ENCODE data around the gene PRDM16. TPM values are rescaled to one million over a fixed set of nuclear protein-coding genes. Genes with fewer than 3 reads are reported as not detected.

The PRDM16 gene
- total and polyA plus RNA-seq, 2 experiments from 2014 or later, result 0.14 to 0.16 TPM

- no peak overlapping the region for H2AFZ ChIP-seq
- DNase-seq (ENCODE audit: low spot score) (no peak), ATAC-seq (peak; percentile 34)
- H3F3A ChIP-seq (replicated peaks; ENCODE audit: low read depth), result no peaks in the 10 kb centered on the region
- H3K27me3 ChIP-seq (ENCODE audit: insufficient read depth), result no peaks in the 10 kb centered on the region
- Mint-ChIP-seq H3K9me3 (no peaks in the 10 kb centered on the region), H3K4me3 (no peak overlapping the region), H3K27ac (no peak overlapping the region), H3K4me1 (peaks cover 4% of the 10 kb centered on the region; the same call in 2 of the 3 replicates), H3K36me3 (ENCODE audit: low read depth) (no peaks in the 10 kb centered on the region), H3K27me3 (ENCODE audit: insufficient read depth, low read depth, poor library complexity) (peaks cover 11% of the 10 kb centered on the region)
- no peaks in the 10 kb centered on the region for H3K36me3 ChIP-seq (ENCODE audit: insufficient read depth)
- no peaks in the 10 kb centered on the region for H3K4me1 ChIP-seq (ENCODE audit: insufficient read depth)
- H4K20me1 ChIP-seq (replicated peaks; ENCODE audit: insufficient read depth), result no peaks in the 10 kb centered on the region
- H3K79me2 ChIP-seq (replicated peaks; ENCODE audit: insufficient read depth), result no peaks in the 10 kb centered on the region
- no peak overlapping the region for H3K4me3 ChIP-seq
- TF ChIP-seq POLR2AphosphoS5 (IDR thresholded peaks at IDR 0.05; ENCODE audit: low read depth) (no peak), ZNF114 (CRISPR knock-in tag; IDR thresholded peaks at IDR 0.05) (no peak), CREB1 (CRISPR knock-in tag; IDR thresholded peaks at IDR 0.05; ENCODE audit: low read depth) (no peak), ZNF331 (CRISPR knock-in tag; IDR thresholded peaks at IDR 0.05; ENCODE audit: low read depth) (no peak), ETS1 (IDR thresholded peaks at IDR 0.05) (no peak), STAT1 (IDR thresholded peaks at IDR 0.05; ENCODE audit: unreplicated experiment) (no peak), JUNB (IDR thresholded peaks at IDR 0.05; ENCODE audit: unreplicated experiment) (no peak), EZH2 (IDR thresholded peaks at IDR 0.05; ENCODE audit: low read depth, unreplicated experiment) (no peak), ZNF462 (CRISPR knock-in tag; IDR thresholded peaks at IDR 0.05) (no peak), NANOG (IDR thresholded peaks at IDR 0.05; ENCODE audit: borderline replicate concordance) (no peak), EZH2phosphoT487 (IDR thresholded peaks at IDR 0.05; ENCODE audit: unreplicated experiment) (no peak)
- TF ChIP-seq, protein P1, sequence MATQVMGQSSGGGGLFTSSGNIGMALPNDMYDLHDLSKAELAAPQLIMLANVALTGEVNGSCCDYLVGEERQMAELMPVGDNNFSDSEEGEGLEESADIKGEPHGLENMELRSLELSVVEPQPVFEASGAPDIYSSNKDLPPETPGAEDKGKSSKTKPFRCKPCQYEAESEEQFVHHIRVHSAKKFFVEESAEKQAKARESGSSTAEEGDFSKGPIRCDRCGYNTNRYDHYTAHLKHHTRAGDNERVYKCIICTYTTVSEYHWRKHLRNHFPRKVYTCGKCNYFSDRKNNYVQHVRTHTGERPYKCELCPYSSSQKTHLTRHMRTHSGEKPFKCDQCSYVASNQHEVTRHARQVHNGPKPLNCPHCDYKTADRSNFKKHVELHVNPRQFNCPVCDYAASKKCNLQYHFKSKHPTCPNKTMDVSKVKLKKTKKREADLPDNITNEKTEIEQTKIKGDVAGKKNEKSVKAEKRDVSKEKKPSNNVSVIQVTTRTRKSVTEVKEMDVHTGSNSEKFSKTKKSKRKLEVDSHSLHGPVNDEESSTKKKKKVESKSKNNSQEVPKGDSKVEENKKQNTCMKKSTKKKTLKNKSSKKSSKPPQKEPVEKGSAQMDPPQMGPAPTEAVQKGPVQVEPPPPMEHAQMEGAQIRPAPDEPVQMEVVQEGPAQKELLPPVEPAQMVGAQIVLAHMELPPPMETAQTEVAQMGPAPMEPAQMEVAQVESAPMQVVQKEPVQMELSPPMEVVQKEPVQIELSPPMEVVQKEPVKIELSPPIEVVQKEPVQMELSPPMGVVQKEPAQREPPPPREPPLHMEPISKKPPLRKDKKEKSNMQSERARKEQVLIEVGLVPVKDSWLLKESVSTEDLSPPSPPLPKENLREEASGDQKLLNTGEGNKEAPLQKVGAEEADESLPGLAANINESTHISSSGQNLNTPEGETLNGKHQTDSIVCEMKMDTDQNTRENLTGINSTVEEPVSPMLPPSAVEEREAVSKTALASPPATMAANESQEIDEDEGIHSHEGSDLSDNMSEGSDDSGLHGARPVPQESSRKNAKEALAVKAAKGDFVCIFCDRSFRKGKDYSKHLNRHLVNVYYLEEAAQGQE (IDR thresholded peaks at IDR 0.05; ENCODE audit: unreplicated experiment), result no peak
- no peak overlapping the region for H3K4me2 ChIP-seq
- H3K27ac ChIP-seq (ENCODE audit: low read depth), result no peak overlapping the region
- H3K9me2 ChIP-seq (ENCODE audit: insufficient read depth), result no peaks in the 10 kb centered on the region
Observed at GRCh38 chr1:3235496-3235895, 166.5 kb downstream of the PRDM16 start.

Measured in GM23338 (cell line).